Measurements from ENCODE around the gene ZNF25. TPM values are rescaled to one million over a fixed set of nuclear protein-coding genes. Genes with fewer than 3 reads are reported as not detected.

Gene ZNF25
- total RNA-seq, 1 experiment from 2014 or later = 1.7 TPM

GRCh38 chr10:37975401-37975991 lies 951 bp downstream of the ZNF25 start:
- Histone ChIP-seq H3K4me3 (ENCODE audit: low read depth, low read length) (peak overlapping the region; percentile 89), H3K4me1 (no peaks in the 10 kb centered on the region), H3K27me3 (replicated peaks; ENCODE audit: control insufficient read depth, insufficient read depth, low read length) (no peaks in the 10 kb centered on the region), H3K36me3 (ENCODE audit: control insufficient read depth, insufficient read depth, low read length) (no peaks in the 10 kb centered on the region), H3K9me3 (no peaks in the 10 kb centered on the region)
- intact Hi-C loops (cut with micrococcal nuclease; ENCODE audit: unreplicated experiment) = no loop called here
- TF ChIP-seq, protein P1, sequence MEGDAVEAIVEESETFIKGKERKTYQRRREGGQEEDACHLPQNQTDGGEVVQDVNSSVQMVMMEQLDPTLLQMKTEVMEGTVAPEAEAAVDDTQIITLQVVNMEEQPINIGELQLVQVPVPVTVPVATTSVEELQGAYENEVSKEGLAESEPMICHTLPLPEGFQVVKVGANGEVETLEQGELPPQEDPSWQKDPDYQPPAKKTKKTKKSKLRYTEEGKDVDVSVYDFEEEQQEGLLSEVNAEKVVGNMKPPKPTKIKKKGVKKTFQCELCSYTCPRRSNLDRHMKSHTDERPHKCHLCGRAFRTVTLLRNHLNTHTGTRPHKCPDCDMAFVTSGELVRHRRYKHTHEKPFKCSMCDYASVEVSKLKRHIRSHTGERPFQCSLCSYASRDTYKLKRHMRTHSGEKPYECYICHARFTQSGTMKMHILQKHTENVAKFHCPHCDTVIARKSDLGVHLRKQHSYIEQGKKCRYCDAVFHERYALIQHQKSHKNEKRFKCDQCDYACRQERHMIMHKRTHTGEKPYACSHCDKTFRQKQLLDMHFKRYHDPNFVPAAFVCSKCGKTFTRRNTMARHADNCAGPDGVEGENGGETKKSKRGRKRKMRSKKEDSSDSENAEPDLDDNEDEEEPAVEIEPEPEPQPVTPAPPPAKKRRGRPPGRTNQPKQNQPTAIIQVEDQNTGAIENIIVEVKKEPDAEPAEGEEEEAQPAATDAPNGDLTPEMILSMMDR (IDR thresholded peaks at IDR 0.05; ENCODE audit: insufficient read depth in 1 of 2, low read depth in 1 of 2, low read length in 1 of 2, severe bottlenecking in 1 of 2, unreplicated experiment in 1 of 2) = no peak
- H3K4me3 Mint-ChIP-seq (ENCODE audit: unreplicated experiment) = peak overlapping the region; percentile 81
- CTCF ChIA-PET = interaction anchor here (0.6 to 1.8 kb wide), 3 partner anchors 15 to 390 kb away, joined by 3 to 30 read pairs (median 3); no protein-coding TSS in a partner anchor
- no peaks in the 10 kb centered on the region for H3K27me3 Mint-ChIP-seq (ENCODE audit: insufficient read depth, unreplicated experiment)
- peak overlapping the region; percentile 94 for H3K27ac Mint-ChIP-seq (ENCODE audit: unreplicated experiment)
- DNase-seq = peak in 1 of 2 experiments; percentile 6
- BruUV-seq (replicated peaks) = TSS peak; percentile 42
- peaks cover 7% of the 10 kb centered on the region for H3K4me1 Mint-ChIP-seq (ENCODE audit: low read depth, unreplicated experiment)
- POLR2A ChIA-PET = interaction anchor here (1.6 kb wide), 1 partner anchor 118 kb away, joined by 3 read pairs; the partner anchor contains the start of gene ZNF248
- H3K36me3 Mint-ChIP-seq (ENCODE audit: insufficient read depth, unreplicated experiment) = peaks cover 8% of the 10 kb centered on the region
- H3K9me3 Mint-ChIP-seq (ENCODE audit: unreplicated experiment) = no peaks in the 10 kb centered on the region

DNA sequence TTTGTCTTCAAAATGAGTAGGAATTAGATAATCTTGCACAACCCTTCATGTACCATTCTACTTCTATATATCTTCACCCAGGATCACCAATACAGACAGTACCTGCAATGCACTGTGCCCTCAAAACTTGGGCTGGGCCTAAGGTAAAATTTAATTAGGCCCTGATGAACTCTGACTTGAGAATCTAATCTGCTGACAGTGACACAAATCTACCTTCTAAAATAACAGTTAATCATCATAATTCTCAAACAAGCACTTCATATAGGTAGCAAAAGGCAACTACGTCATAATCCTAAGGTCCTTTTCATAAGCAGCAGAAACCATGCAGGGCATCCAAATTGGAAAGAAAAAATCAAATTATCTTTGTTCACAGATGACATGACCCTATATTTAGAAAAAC lies 4.1 kb downstream of the ZNF25 start:
- BruUV-seq (replicated peaks) = no TSS peak
- ChIA-PET POLR2A (no interaction called here), CTCF (no interaction called here)
- TF ChIP-seq, protein P1 (IDR thresholded peaks at IDR 0.05; ENCODE audit: insufficient read depth in 1 of 2, low read depth in 1 of 2, low read length in 1 of 2, severe bottlenecking in 1 of 2, unreplicated experiment in 1 of 2) = no peak
- intact Hi-C loops (cut with micrococcal nuclease; ENCODE audit: unreplicated experiment) = no loop called here
- Mint-ChIP-seq H3K27ac (ENCODE audit: unreplicated experiment) (no peak overlapping the region), H3K4me1 (ENCODE audit: low read depth, unreplicated experiment) (peaks cover 7% of the 10 kb centered on the region), H3K36me3 (ENCODE audit: insufficient read depth, unreplicated experiment) (peaks cover 8% of the 10 kb centered on the region), H3K9me3 (ENCODE audit: unreplicated experiment) (no peaks in the 10 kb centered on the region), H3K27me3 (ENCODE audit: insufficient read depth, unreplicated experiment) (no peaks in the 10 kb centered on the region), H3K4me3 (ENCODE audit: unreplicated experiment) (no peak overlapping the region)
- no peaks in the 10 kb centered on the region for H3K27me3 ChIP-seq (replicated peaks; ENCODE audit: control insufficient read depth, insufficient read depth, low read length)
- H3K36me3 ChIP-seq (ENCODE audit: control insufficient read depth, insufficient read depth, low read length) = no peaks in the 10 kb centered on the region
- 0 out of 2 replicates have a peak, but pooled peaks cover 3% of the 10 kb centered on the region for H3K9me3 ChIP-seq
- DNase-seq = no peak
- no peaks in the 10 kb centered on the region for H3K4me1 ChIP-seq
- no peak overlapping the region for H3K4me3 ChIP-seq (ENCODE audit: low read depth, low read length)

DNA sequence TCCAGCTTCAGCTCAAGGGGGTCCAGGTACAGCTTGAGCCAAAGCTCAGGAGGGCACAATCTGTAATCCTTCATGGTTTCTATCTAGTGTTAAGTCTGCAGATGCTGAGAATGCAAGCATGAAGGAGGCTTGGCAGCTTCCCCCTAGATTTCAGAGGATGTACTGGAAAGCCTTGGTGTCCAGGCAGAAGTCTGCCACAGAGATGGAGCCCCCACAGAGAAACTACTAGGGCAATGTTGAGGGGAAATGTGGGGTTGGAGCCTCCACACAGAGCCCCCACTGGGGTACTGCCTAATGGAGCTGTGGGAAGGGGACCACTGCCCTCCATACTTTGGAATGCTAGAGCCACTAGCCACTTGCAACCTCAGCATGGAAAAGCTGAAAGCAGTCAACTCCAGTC lies 11.4 kb downstream of the ZNF25 start:
- Histone ChIP-seq H3K27me3 (replicated peaks; ENCODE audit: control insufficient read depth, insufficient read depth, low read length) (no peaks in the 10 kb centered on the region), H3K36me3 (ENCODE audit: control insufficient read depth, insufficient read depth, low read length) (no peaks in the 10 kb centered on the region), H3K9me3 (peaks cover 37% of the 10 kb centered on the region), H3K4me1 (no peaks in the 10 kb centered on the region), H3K4me3 (ENCODE audit: low read depth, low read length) (no peak overlapping the region)
- H3K36me3 Mint-ChIP-seq (ENCODE audit: insufficient read depth, unreplicated experiment) = peaks cover 6% of the 10 kb centered on the region
- TF ChIP-seq, protein P1 (IDR thresholded peaks at IDR 0.05; ENCODE audit: insufficient read depth in 1 of 2, low read depth in 1 of 2, low read length in 1 of 2, severe bottlenecking in 1 of 2, unreplicated experiment in 1 of 2) = no peak
- intact Hi-C loops (cut with micrococcal nuclease; ENCODE audit: unreplicated experiment) = no loop called here
- CTCF ChIA-PET = no interaction called here
- POLR2A ChIA-PET = no interaction called here
- DNase-seq = no peak
- BruUV-seq (replicated peaks) = no TSS peak
- no peak overlapping the region for H3K4me3 Mint-ChIP-seq (ENCODE audit: unreplicated experiment)
- H3K27ac Mint-ChIP-seq (ENCODE audit: unreplicated experiment) = no peak overlapping the region
- peaks cover 6% of the 10 kb centered on the region for H3K4me1 Mint-ChIP-seq (ENCODE audit: low read depth, unreplicated experiment)
- peaks cover 42% of the 10 kb centered on the region for H3K9me3 Mint-ChIP-seq (ENCODE audit: unreplicated experiment)
- H3K27me3 Mint-ChIP-seq (ENCODE audit: insufficient read depth, unreplicated experiment) = no peaks in the 10 kb centered on the region
